ENCODE data around the gene APOC3.

DNA sequence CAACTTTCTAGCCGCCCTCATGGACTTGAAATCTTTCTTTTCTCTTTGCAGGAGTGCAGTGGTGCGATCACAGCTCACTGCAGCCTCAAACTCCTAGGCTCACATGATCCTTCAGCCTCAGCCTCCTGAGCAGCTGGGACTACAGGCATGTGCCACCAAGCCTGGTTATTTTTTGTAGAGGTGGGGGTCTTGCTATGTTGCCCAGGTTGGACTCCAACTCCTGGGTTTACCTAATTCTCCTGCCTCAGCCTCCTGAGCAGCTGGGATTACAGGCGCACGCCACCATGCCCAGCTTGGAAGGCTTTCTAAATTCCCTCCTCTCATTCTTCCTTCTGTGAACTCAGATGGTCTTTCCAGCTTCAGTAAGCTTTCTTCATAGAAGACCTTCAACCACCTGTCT is 12.4 kb downstream of the APOC3 start:
- TF ChIP-seq, protein P1, sequence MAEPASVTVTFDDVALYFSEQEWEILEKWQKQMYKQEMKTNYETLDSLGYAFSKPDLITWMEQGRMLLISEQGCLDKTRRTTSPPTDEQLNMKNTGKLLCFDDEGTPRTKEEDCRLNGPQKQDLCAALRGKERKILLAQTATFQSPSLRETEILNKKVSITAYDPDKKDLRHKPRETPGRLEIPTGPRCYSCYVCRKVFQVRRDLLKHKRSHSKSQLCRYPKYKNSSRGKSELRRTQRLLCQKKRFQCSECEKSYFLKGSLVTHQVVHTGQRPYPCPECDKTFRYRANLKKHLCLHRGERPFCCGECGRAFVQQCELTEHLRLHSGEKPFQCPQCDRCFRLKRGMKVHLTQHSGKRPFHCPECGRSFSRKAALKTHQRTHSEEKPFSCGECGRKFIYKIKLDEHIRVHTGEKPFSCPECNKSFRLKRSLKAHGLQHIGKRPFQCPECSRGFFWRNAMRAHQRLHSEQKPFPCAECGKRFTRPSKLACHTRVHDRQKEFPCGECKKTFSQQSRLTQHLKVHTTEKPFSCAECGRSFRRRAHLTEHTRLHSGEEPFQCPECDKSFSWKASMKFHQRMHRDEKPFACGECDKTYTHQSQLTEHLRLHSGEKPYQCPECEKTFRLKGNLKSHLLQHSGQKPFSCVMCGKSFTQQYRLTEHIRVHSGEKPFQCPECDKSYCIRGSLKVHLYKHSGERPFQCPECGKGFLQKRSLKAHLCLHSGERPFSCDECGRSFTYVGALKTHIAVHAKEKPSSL (CRISPR knock-in tag; conservative IDR thresholded peaks at IDR 0.05): no peak
- TF ChIP-seq, protein P2, sequence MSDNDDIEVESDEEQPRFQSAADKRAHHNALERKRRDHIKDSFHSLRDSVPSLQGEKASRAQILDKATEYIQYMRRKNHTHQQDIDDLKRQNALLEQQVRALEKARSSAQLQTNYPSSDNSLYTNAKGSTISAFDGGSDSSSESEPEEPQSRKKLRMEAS (CRISPR knock-in tag; IDR thresholded peaks at IDR 0.05): no peak
- TF ChIP-seq JUN (CRISPR knock-in tag; IDR thresholded peaks at IDR 0.05): no peak
- TF ChIP-seq, protein P3, sequence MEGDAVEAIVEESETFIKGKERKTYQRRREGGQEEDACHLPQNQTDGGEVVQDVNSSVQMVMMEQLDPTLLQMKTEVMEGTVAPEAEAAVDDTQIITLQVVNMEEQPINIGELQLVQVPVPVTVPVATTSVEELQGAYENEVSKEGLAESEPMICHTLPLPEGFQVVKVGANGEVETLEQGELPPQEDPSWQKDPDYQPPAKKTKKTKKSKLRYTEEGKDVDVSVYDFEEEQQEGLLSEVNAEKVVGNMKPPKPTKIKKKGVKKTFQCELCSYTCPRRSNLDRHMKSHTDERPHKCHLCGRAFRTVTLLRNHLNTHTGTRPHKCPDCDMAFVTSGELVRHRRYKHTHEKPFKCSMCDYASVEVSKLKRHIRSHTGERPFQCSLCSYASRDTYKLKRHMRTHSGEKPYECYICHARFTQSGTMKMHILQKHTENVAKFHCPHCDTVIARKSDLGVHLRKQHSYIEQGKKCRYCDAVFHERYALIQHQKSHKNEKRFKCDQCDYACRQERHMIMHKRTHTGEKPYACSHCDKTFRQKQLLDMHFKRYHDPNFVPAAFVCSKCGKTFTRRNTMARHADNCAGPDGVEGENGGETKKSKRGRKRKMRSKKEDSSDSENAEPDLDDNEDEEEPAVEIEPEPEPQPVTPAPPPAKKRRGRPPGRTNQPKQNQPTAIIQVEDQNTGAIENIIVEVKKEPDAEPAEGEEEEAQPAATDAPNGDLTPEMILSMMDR (IDR thresholded peaks at IDR 0.05): no peak
- TF ChIP-seq, protein P4, sequence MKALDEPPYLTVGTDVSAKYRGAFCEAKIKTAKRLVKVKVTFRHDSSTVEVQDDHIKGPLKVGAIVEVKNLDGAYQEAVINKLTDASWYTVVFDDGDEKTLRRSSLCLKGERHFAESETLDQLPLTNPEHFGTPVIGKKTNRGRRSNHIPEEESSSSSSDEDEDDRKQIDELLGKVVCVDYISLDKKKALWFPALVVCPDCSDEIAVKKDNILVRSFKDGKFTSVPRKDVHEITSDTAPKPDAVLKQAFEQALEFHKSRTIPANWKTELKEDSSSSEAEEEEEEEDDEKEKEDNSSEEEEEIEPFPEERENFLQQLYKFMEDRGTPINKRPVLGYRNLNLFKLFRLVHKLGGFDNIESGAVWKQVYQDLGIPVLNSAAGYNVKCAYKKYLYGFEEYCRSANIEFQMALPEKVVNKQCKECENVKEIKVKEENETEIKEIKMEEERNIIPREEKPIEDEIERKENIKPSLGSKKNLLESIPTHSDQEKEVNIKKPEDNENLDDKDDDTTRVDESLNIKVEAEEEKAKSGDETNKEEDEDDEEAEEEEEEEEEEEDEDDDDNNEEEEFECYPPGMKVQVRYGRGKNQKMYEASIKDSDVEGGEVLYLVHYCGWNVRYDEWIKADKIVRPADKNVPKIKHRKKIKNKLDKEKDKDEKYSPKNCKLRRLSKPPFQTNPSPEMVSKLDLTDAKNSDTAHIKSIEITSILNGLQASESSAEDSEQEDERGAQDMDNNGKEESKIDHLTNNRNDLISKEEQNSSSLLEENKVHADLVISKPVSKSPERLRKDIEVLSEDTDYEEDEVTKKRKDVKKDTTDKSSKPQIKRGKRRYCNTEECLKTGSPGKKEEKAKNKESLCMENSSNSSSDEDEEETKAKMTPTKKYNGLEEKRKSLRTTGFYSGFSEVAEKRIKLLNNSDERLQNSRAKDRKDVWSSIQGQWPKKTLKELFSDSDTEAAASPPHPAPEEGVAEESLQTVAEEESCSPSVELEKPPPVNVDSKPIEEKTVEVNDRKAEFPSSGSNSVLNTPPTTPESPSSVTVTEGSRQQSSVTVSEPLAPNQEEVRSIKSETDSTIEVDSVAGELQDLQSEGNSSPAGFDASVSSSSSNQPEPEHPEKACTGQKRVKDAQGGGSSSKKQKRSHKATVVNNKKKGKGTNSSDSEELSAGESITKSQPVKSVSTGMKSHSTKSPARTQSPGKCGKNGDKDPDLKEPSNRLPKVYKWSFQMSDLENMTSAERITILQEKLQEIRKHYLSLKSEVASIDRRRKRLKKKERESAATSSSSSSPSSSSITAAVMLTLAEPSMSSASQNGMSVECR (CRISPR knock-in tag; IDR thresholded peaks at IDR 0.05; ENCODE audit: borderline replicate concordance): no peak
- no peak for TF ChIP-seq NFE2L1 (CRISPR knock-in tag; IDR thresholded peaks at IDR 0.05)
- TF ChIP-seq, protein P5, sequence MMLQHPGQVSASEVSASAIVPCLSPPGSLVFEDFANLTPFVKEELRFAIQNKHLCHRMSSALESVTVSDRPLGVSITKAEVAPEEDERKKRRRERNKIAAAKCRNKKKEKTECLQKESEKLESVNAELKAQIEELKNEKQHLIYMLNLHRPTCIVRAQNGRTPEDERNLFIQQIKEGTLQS (CRISPR knock-in tag; conservative IDR thresholded peaks at IDR 0.05): no peak
- no peak for TF ChIP-seq ZNF138 (CRISPR knock-in tag; conservative IDR thresholded peaks at IDR 0.05)
- no peak for TF ChIP-seq ETV6 (CRISPR knock-in tag; IDR thresholded peaks at IDR 0.05)
- TF ChIP-seq, protein P6, sequence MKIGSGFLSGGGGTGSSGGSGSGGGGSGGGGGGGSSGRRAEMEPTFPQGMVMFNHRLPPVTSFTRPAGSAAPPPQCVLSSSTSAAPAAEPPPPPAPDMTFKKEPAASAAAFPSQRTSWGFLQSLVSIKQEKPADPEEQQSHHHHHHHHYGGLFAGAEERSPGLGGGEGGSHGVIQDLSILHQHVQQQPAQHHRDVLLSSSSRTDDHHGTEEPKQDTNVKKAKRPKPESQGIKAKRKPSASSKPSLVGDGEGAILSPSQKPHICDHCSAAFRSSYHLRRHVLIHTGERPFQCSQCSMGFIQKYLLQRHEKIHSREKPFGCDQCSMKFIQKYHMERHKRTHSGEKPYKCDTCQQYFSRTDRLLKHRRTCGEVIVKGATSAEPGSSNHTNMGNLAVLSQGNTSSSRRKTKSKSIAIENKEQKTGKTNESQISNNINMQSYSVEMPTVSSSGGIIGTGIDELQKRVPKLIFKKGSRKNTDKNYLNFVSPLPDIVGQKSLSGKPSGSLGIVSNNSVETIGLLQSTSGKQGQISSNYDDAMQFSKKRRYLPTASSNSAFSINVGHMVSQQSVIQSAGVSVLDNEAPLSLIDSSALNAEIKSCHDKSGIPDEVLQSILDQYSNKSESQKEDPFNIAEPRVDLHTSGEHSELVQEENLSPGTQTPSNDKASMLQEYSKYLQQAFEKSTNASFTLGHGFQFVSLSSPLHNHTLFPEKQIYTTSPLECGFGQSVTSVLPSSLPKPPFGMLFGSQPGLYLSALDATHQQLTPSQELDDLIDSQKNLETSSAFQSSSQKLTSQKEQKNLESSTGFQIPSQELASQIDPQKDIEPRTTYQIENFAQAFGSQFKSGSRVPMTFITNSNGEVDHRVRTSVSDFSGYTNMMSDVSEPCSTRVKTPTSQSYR (CRISPR knock-in tag; IDR thresholded peaks at IDR 0.05): no peak

Data from WTC11 (cell line).